ENCODE results near the gene ZNF25. TPM values are rescaled to one million over a fixed set of nuclear protein-coding genes. Genes with fewer than 3 reads are reported as not detected.

Gene ZNF25
- total RNA-seq, 3 donors from 2014 or later = 13.8 to 23.4 (median 16.0) TPM

GRCh38 chr10:37906382-37906781 is 70.1 kb downstream of the ZNF25 start:
- no peak for TF ChIP-seq POLR2AphosphoS5 (IDR thresholded peaks at IDR 0.05)
- TF ChIP-seq, protein P1, sequence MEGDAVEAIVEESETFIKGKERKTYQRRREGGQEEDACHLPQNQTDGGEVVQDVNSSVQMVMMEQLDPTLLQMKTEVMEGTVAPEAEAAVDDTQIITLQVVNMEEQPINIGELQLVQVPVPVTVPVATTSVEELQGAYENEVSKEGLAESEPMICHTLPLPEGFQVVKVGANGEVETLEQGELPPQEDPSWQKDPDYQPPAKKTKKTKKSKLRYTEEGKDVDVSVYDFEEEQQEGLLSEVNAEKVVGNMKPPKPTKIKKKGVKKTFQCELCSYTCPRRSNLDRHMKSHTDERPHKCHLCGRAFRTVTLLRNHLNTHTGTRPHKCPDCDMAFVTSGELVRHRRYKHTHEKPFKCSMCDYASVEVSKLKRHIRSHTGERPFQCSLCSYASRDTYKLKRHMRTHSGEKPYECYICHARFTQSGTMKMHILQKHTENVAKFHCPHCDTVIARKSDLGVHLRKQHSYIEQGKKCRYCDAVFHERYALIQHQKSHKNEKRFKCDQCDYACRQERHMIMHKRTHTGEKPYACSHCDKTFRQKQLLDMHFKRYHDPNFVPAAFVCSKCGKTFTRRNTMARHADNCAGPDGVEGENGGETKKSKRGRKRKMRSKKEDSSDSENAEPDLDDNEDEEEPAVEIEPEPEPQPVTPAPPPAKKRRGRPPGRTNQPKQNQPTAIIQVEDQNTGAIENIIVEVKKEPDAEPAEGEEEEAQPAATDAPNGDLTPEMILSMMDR (IDR thresholded peaks at IDR 0.05) = no peak
- TF ChIP-seq POLR2A (IDR thresholded peaks at IDR 0.05) = no peak
- no peaks in the 10 kb centered on the region for H3K36me3 ChIP-seq
- no peak overlapping the region for H3K4me3 ChIP-seq
- intact Hi-C loops (cut with DNase I; ENCODE audit: low total_unique reads) = no loop called here
- H3K27ac ChIP-seq = no peak overlapping the region
- H3K4me1 ChIP-seq = no peaks in the 10 kb centered on the region
- H3K27me3 ChIP-seq = no peaks in the 10 kb centered on the region
- DNase-seq (ENCODE audit: low spot score in 2 of 2) = no peak
- H3K9me3 ChIP-seq = no peaks in the 10 kb centered on the region

Other genes with a start within 250 kb of the ZNF25 start
- gene ZNF248, start 119.0 kb downstream of the ZNF25 start, total RNA-seq = 10 to 100 TPM; 11.0 to 29.6 (median 19.7) TPM
- 10 to 100 TPM; 25.4 to 73.6 (median 34.7) TPM for gene ZNF33A, start 34.0 kb upstream of the ZNF25 start, total RNA-seq
- gene ZNF37A, start 117.7 kb upstream of the ZNF25 start, total RNA-seq = 10 to 100 TPM; 14.2 to 32.1 (median 21.3) TPM